NCI-H446 treated with DMSO at 0.1 percent for 48 hours (cell line): ENCODE data around the gene RASGRF1.
"Not testable (repeated sequence)": the region's sequence is repeated elsewhere in the genome, so short reads cannot be mapped to it uniquely, and the experiment has no call there.

Experiments used
- DNase-seq: peaks from one replicate; lab custom pipeline; 2025; lab: John Stamatoyannopoulos, UW

RASGRF1 gene

GRCh38 chr15:79041601-79042168 lies 48.9 kb downstream of the RASGRF1 start:
- no peak for DNase-seq

- no peak for DNase-seq
Observed at GRCh38 chr15:79037848-79038247, 52.7 kb downstream of the RASGRF1 start.

GRCh38 chr15:79036323-79036722 lies 54.3 kb downstream of the RASGRF1 start:
- no peak for DNase-seq

- no peak for DNase-seq
Observed at GRCh38 chr15:79035814-79036213, 54.8 kb downstream of the RASGRF1 start.

GRCh38 chr15:79035111-79035601 lies 55.4 kb downstream of the RASGRF1 start:
- DNase-seq: no peak

GRCh38 chr15:79034284-79034683 lies 56.3 kb downstream of the RASGRF1 start:
- no peak for DNase-seq

GRCh38 chr15:79032656-79033055 lies 57.9 kb downstream of the RASGRF1 start:
- no peak for DNase-seq

- DNase-seq: no peak
Observed at GRCh38 chr15:79031821-79032220, 58.8 kb downstream of the RASGRF1 start.

GRCh38 chr15:79031201-79031600 lies 59.4 kb downstream of the RASGRF1 start:
- DNase-seq: no peak

GRCh38 chr15:79030470-79030869 lies 60.1 kb downstream of the RASGRF1 start:
- DNase-seq: no peak

GRCh38 chr15:79028411-79028964 lies 62.1 kb downstream of the RASGRF1 start:
- no peak for DNase-seq

GRCh38 chr15:79027532-79028410 lies 62.8 kb downstream of the RASGRF1 start:
- no peak for DNase-seq

GRCh38 chr15:79025802-79026201 lies 64.8 kb downstream of the RASGRF1 start:
- no peak for DNase-seq

- DNase-seq: no peak
Observed at GRCh38 chr15:79025201-79025600, 65.4 kb downstream of the RASGRF1 start.

GRCh38 chr15:79024493-79024892 lies 66.1 kb downstream of the RASGRF1 start:
- DNase-seq: not testable (repeated sequence)

GRCh38 chr15:79023918-79024317 lies 66.7 kb downstream of the RASGRF1 start:
- no peak for DNase-seq

- no peak for DNase-seq
Observed at GRCh38 chr15:79023546-79023890, 67.1 kb downstream of the RASGRF1 start.

GRCh38 chr15:79018960-79019359 lies 71.6 kb downstream of the RASGRF1 start:
- DNase-seq: no peak

- no peak for DNase-seq
Observed at GRCh38 chr15:79017953-79018352, 72.6 kb downstream of the RASGRF1 start.

GRCh38 chr15:79016527-79017170 lies 73.9 kb downstream of the RASGRF1 start:
- DNase-seq: no peak

GRCh38 chr15:79015416-79015815 lies 75.2 kb downstream of the RASGRF1 start:
- DNase-seq: no peak

GRCh38 chr15:79010278-79010677 lies 80.3 kb downstream of the RASGRF1 start:
- DNase-seq: no peak

GRCh38 chr15:79009379-79009778 lies 81.2 kb downstream of the RASGRF1 start:
- DNase-seq: no peak
